Ovary (tissue), 9 donors: ENCODE data around the gene TRPM2. TPM values are rescaled to one million over a fixed set of nuclear protein-coding genes. Genes with fewer than 3 reads are reported as not detected.

Experiments
- DNase-seq, 5 donors: peaks; one replicate each; pipeline ENCODE4 v3.0.0-alpha.2; 2019 to 2020
- H3K27ac ChIP-seq, 2 donors: fragments of 200-600 bp; one replicate each; pipeline versions ENCODE4 v1.5.1 to v1.8.0; 2019 to 2022
- H3K27me3 ChIP-seq: fragments of 200-600 bp; one replicate; pipeline ENCODE4 v1.8.0; 2022
- H3K36me3 ChIP-seq: fragments of 200-600 bp; sonication (generic); one replicate; pipeline ENCODE4 v1.5.1; 2019
- H3K4me1 ChIP-seq: one replicate; pipeline ENCODE4 v1.8.1; 2013; ENCODE audit warnings: mild to moderate bottlenecking, moderate library complexity; ENCODE audit not compliant: insufficient read depth
- H3K4me3 ChIP-seq: fragments of 200-600 bp; sonication (generic); one replicate; pipeline ENCODE4 v1.5.1; 2017
- H3K9me3 ChIP-seq, 2 donors: fragments of 200-600 bp in 1 of 2; sonication (generic) in 1 of 2; one replicate each; pipeline versions ENCODE4 v1.5.1 to v1.8.1; 2013 to 2019; ENCODE audit warnings: mild to moderate bottlenecking in 1 of 2, moderate library complexity in 1 of 2
- CTCF ChIP-seq, 3 donors: fragments of 450-650 bp in 2 of 3; fragments of 200-600 bp in 1 of 3; IDR thresholded peaks; one replicate each; pipeline versions ENCODE4 v1.5.1 to v1.8.0; 2016 to 2022; ENCODE audit warnings: antibody characterized with exemption in 3 of 3, mild to moderate bottlenecking in 1 of 3
- EP300 ChIP-seq: sonication (generic); formaldehyde crosslinking; IDR thresholded peaks from one replicate; pipeline ENCODE4 v1.6.1; 2017; ENCODE audit warnings: antibody characterized with exemption
- POLR2A ChIP-seq: fragments of 450-650 bp; IDR thresholded peaks from one replicate; pipeline ENCODE4 v1.6.1; 2017; ENCODE audit warnings: antibody characterized with exemption, mild to moderate bottlenecking, moderate library complexity
- WGBS, 3 donors: extraction: QIAGEN DNeasy Blood & Tissue Kit in 1 of 3; methylation state at CpG; one replicate each; pipeline versions ENCODE4 v1.1.5 to v1.1.7; 2013 to 2017; 5-methylcytosine and 5-hydroxymethylcytosine counted together
- intact Hi-C, 4 donors: fragments of 100-400 bp; cut with DNase I; formaldehyde crosslinking; loops; one replicate each; pipeline versions ENCODE4 v1.11.0 to v1.15.1; 2022 to 2023
- polyA plus RNA-seq, 2 donors: library from polyadenylated mRNA; stranded (reverse); fragments of 200-250 nt in 1 of 2; fragments of 350-450 nt in 1 of 2; fragmentation: Illumina TruSeq in 1 of 2; extraction: RNeasy Lipid Tissue Mini Kit (QIAGEN cat#74804) in 1 of 2; gene quantifications; one replicate each; pipeline ENCODE4 v1.2.3, GENCODE V29; 2013 to 2014
- total RNA-seq, 7 donors: library from RNA; depleted of rRNA in 2 of 7; stranded (reverse); fragments of >200 nt in 2 of 7; fragmentation: NEBNext Ultra II Directional in 3 of 7; extraction: Animal tissue kit (Norgen Biotek cat#: 25700) in 3 of 7; gene quantifications; one replicate each; pipeline versions ENCODE4 v1.1.0 to v1.2.4, GENCODE V29; 2016 to 2023
- donor health status: DM: no; HTN: no; CAD: no; lungs with moderate emphysema.
- donor health status: DM: no; HTN: no; CAD: no.
- donor health status: Bipolar disorder and iron deficiency.
- donor health status: DM: yes; HTN: yes; CAD: no.
- donor health status: DM: no; HTN: no; CAD: no.
- donor health status: DM: yes; HTN: yes; CAD: no.

The TRPM2 gene
- total and polyA plus RNA-seq, 9 donors: 0.48 to 7.0 (median 1.8) TPM

- intact Hi-C loops: no loop called here
Observed at GRCh38 chr21:44365251-44365966, 12.0 kb downstream of the TRPM2 start.

GRCh38 chr21:44365967-44366585, 12.7 kb downstream of the TRPM2 start:
- intact Hi-C loops: no loop called here

More at GRCh38 chr21:44365251-44365966, 12.0 kb downstream of the TRPM2 start:
- no peaks in the 10 kb centered on the region for H3K36me3 ChIP-seq
- no peak for TF ChIP-seq CTCF (IDR thresholded peaks at IDR 0.05)
- TF ChIP-seq EP300: no peak
- TF ChIP-seq POLR2A: no peak
- H3K27ac ChIP-seq: no peak overlapping the region
- H3K4me3 ChIP-seq: no peak overlapping the region
- peaks cover 4% of the 10 kb centered on the region for H3K4me1 ChIP-seq
- DNase-seq: no peak
- H3K27me3 ChIP-seq: no peaks in the 10 kb centered on the region
- peaks cover 0 to 5% of the 10 kb centered on the region in 2 donors for H3K9me3 ChIP-seq
- WGBS, 3 donors: 86 to 89% (median 88%) methylated on average over 18 of the region's 18 CpGs

GRCh38 chr21:44366586-44367211, 13.3 kb downstream of the TRPM2 start:
- peak in 1 of 5 donors; percentile 21 for DNase-seq
- WGBS, 3 donors: 85 to 89% (median 85%) methylated on average over 28 of the region's 28 CpGs
- intact Hi-C loops: no loop called here

More at GRCh38 chr21:44365967-44366585, 12.7 kb downstream of the TRPM2 start:
- Histone ChIP-seq H3K27ac (no peak overlapping the region), H3K36me3 (no peaks in the 10 kb centered on the region), H3K4me3 (no peak overlapping the region), H3K27me3 (no peaks in the 10 kb centered on the region), H3K9me3 (peaks cover 0 to 5% of the 10 kb centered on the region in 2 donors), H3K4me1 (peaks cover 7% of the 10 kb centered on the region)
- WGBS, 3 donors: 81 to 85% (median 83%) methylated on average over 22 of the region's 22 CpGs
- no peak for TF ChIP-seq CTCF (IDR thresholded peaks at IDR 0.05)
- no peak for TF ChIP-seq POLR2A
- no peak for TF ChIP-seq EP300
- DNase-seq: no peak

More at GRCh38 chr21:44366586-44367211, 13.3 kb downstream of the TRPM2 start:
- Histone ChIP-seq H3K9me3 (peaks cover 0 to 5% of the 10 kb centered on the region in 2 donors), H3K36me3 (no peaks in the 10 kb centered on the region), H3K4me3 (no peak overlapping the region), H3K27ac (no peak overlapping the region), H3K4me1 (peaks cover 7% of the 10 kb centered on the region), H3K27me3 (no peaks in the 10 kb centered on the region)
- TF ChIP-seq CTCF (IDR thresholded peaks at IDR 0.05) (no peak), EP300 (no peak), POLR2A (no peak)
